Pancreas (tissue), 10 donors: ENCODE data around the gene LMAN1L. TPM values are rescaled to one million over a fixed set of nuclear protein-coding genes. Genes with fewer than 3 reads are reported as not detected.

Experiments used
- ATAC-seq, 4 donors: fragments of 200-7000 bp; cut with Tn5 transposase; one replicate each; pipeline versions ENCODE4 v1.8.0 to v1.9.1; 2020; ENCODE audit warnings: mild to moderate bottlenecking in 4 of 4, moderate library complexity in 4 of 4
- DNase-seq, 6 donors: peaks; one replicate each; pipeline ENCODE4 v3.0.0-alpha.2; 2020
- FAIRE-seq: peaks from 2 replicates; lab custom pipeline; 2012; peaks lifted over from hg19 to GRCh38; lab: Jason Lieb, UNC
- H3K27ac ChIP-seq, 4 donors: fragments of 200-600 bp; sonication (generic); 1 replicate in 3 of 4; 2 replicates in 1 of 4; pipeline versions ENCODE4 v1.5.0 to v1.8.0; 2020
- H3K27me3 ChIP-seq, 4 donors: fragments of 200-600 bp; one replicate each; pipeline ENCODE4 v1.8.0; 2021
- H3K36me3 ChIP-seq, 3 donors: fragments of 200-600 bp; sonication (generic) in 1 of 3; one replicate each; pipeline versions ENCODE4 v1.5.0 to v1.8.0; 2020 to 2021
- H3K4me1 ChIP-seq, 3 donors: fragments of 200-600 bp; one replicate each; pipeline ENCODE4 v1.8.0; 2021
- H3K4me3 ChIP-seq, 4 donors: fragments of 200-600 bp; sonication (generic) in 2 of 4; one replicate each; pipeline versions ENCODE4 v1.5.0 to v1.8.0; 2020 to 2021
- H3K9me3 ChIP-seq, 4 donors: fragments of 200-600 bp; one replicate each; pipeline ENCODE4 v1.8.0; 2021
- CTCF ChIP-seq, 4 donors: fragments of 200-600 bp; sonication (generic) in 3 of 4; IDR thresholded peaks; one replicate each; pipeline versions ENCODE4 v1.5.0 to v1.8.0; 2021; ENCODE audit warnings: antibody characterized with exemption in 4 of 4
- WGBS, 2 donors: extraction: QIAGEN DNeasy Blood & Tissue Kit; methylation state at CpG; one replicate each; pipeline ENCODE4 v1.1.7; 2013; 5-methylcytosine and 5-hydroxymethylcytosine counted together
- intact Hi-C, 3 donors: fragments of 100-400 bp; cut with DNase I; formaldehyde crosslinking; loops; one replicate each; pipeline versions ENCODE4 v1.11.1 to v1.14.2; 2022
- polyA plus RNA-seq, 2 donors: library from polyadenylated mRNA; stranded (reverse); fragments of 200-250 nt; gene quantifications; one replicate each; pipeline ENCODE4 v1.2.3, GENCODE V29; 2013
- total RNA-seq, 6 donors: library from RNA; stranded (reverse); fragmentation: NEBNext Ultra II Directional in 4 of 6; extraction: Animal tissue kit (Norgen Biotek cat#: 25700) in 4 of 6; gene quantifications; one replicate each; pipeline versions ENCODE4 v1.2.1 to v1.2.4, GENCODE V29; 2021 to 2023
- donor health status: healthy with polysubstance abuse.
- donor health status: DM: no; HTN: no; CAD: no; lungs with moderate emphysema.
- donor health status: DM: no; HTN: no; CAD: no.
- donor health status: control.
- donor health status: control.
- donor health status: Bipolar disorder and iron deficiency.
- donor health status: DM: yes; HTN: yes; CAD: no.
- donor health status: DM: no; HTN: no; CAD: no.
- donor health status: DM: no; HTN: no; CAD: no.
- donor health status: DM: yes; HTN: yes; CAD: no.

The LMAN1L gene
- total and polyA plus RNA-seq, 8 donors: 0.14 TPM; not detected in 7

- intact Hi-C loops: no loop called here
- FAIRE-seq (no peak), DNase-seq (no peak), ATAC-seq (no peak)
- Histone ChIP-seq H3K27ac (no peak overlapping the region), H3K4me1 (peaks cover 0 to 24% (median 0%) of the 10 kb centered on the region in 3 donors), H3K27me3 (no peaks in the 10 kb centered on the region), H3K9me3 (no peaks in the 10 kb centered on the region), H3K36me3 (no peaks in the 10 kb centered on the region), H3K4me3 (no peak overlapping the region)
- TF ChIP-seq CTCF (IDR thresholded peaks at IDR 0.05): no peak
- 76 to 86% methylated on average over 12 of the region's 12 CpGs for WGBS, 2 donors
Observed at GRCh38 chr15:74792227-74793016, 20.2 kb upstream of the LMAN1L start.

- WGBS, 2 donors: 79 to 88% methylated on average over 12 of the region's 12 CpGs
- FAIRE-seq (no peak), ATAC-seq (no peak), DNase-seq (no peak)
- H3K27ac ChIP-seq: no peak overlapping the region
- TF ChIP-seq CTCF (IDR thresholded peaks at IDR 0.05): no peak
- intact Hi-C loops: no loop called here
- no peaks in the 10 kb centered on the region for H3K27me3 ChIP-seq
- no peaks in the 10 kb centered on the region for H3K9me3 ChIP-seq
- H3K4me1 ChIP-seq: peaks cover 0 to 21% (median 0%) of the 10 kb centered on the region in 3 donors
- no peak overlapping the region for H3K4me3 ChIP-seq
- H3K36me3 ChIP-seq: no peaks in the 10 kb centered on the region
Observed at GRCh38 chr15:74793135-74794028, 19.3 kb upstream of the LMAN1L start.

GRCh38 chr15:74794248-74794969 is 18.2 kb upstream of the LMAN1L start:
- H3K27me3 ChIP-seq: no peaks in the 10 kb centered on the region
- WGBS, 2 donors: 89 to 93% methylated on average over 7 of the region's 9 CpGs
- peaks cover 0 to 16% (median 0%) of the 10 kb centered on the region in 3 donors for H3K4me1 ChIP-seq
- DNase-seq: no peak
- no peak for FAIRE-seq
- no peak for ATAC-seq
- no peak overlapping the region for H3K4me3 ChIP-seq
- intact Hi-C loops: no loop called here
- H3K36me3 ChIP-seq: peaks cover 0 to 2% (median 0%) of the 10 kb centered on the region in 3 donors
- no peak for TF ChIP-seq CTCF (IDR thresholded peaks at IDR 0.05)
- H3K27ac ChIP-seq: no peak overlapping the region
- no peaks in the 10 kb centered on the region for H3K9me3 ChIP-seq

- DNase-seq: no peak
- Histone ChIP-seq H3K4me1 (peaks cover 0 to 18% (median 0%) of the 10 kb centered on the region in 3 donors), H3K4me3 (no peak overlapping the region), H3K27ac (no peak overlapping the region), H3K27me3 (no peaks in the 10 kb centered on the region), H3K36me3 (peaks cover 0 to 3% (median 0%) of the 10 kb centered on the region in 3 donors), H3K9me3 (no peaks in the 10 kb centered on the region)
- TF ChIP-seq CTCF (IDR thresholded peaks at IDR 0.05): no peak
- ATAC-seq: no peak
- intact Hi-C loops: no loop called here
- no peak for FAIRE-seq
- 93 to 94% methylated on average over 9 of the region's 9 CpGs for WGBS, 2 donors
Observed at GRCh38 chr15:74794970-74795349, 17.7 kb upstream of the LMAN1L start.
